Measurements from ENCODE around the gene AGO1.

- TF ChIP-seq CTCF (IDR thresholded peaks at IDR 0.05; ENCODE audit: poor library complexity, severe bottlenecking) (no peak), EP300 (conservative IDR thresholded peaks at IDR 0.05; ENCODE audit: poor library complexity, severe bottlenecking) (no peak)
Observed at GRCh38 chr1:35932941-35933340, 49.9 kb downstream of the AGO1 start.

Data from neural cell (in vitro differentiated cells).